MCF 10A (cell line): Measurements from ENCODE around the gene SH3D19. TPM values are rescaled to one million over a fixed set of nuclear protein-coding genes. Genes with fewer than 3 reads are reported as not detected.

Source experiments
- BruUV-seq: library from RNA; stranded (reverse); fragments of 400-500 nt; replicated peaks from 2 replicates; lab custom pipeline; 2021; lab: Mats Ljungman, UMichigan
- CTCF ChIA-PET: fragments of 300-600 bp; sonication (Branson Sonifier 250); formaldehyde crosslinking; extraction: SDS; loops from one replicate; lab custom pipeline; 2021; ENCODE audit warnings: antibody characterized with exemption, inconsistent platforms; lab: Yijun Ruan, JAX
- POLR2A ChIA-PET: fragments of 300-600, 350-650 bp; sonication (Branson Sonifier 250); formaldehyde crosslinking; extraction: SDS; loops from one replicate; lab custom pipeline; 2020; ENCODE audit warnings: antibody characterized with exemption, inconsistent platforms; lab: Yijun Ruan, JAX
- DNase-seq: peaks from one replicate; pipeline ENCODE4 v3.0.0-alpha.2; 2018; ENCODE audit not compliant: unreplicated experiment
- H3K27ac Mint-ChIP-seq: one replicate; pipeline ENCODE4 v1.8.0; 2022; ENCODE audit warnings: mild to moderate bottlenecking, low read depth, mixed read lengths; ENCODE audit not compliant: unreplicated experiment
- H3K27me3 Mint-ChIP-seq: one replicate; pipeline ENCODE4 v1.8.0; 2022; ENCODE audit warnings: mixed read lengths; ENCODE audit not compliant: insufficient read depth, unreplicated experiment
- H3K36me3 Mint-ChIP-seq: one replicate; pipeline ENCODE4 v1.8.0; 2022; ENCODE audit warnings: mild to moderate bottlenecking, moderate library complexity, mixed read lengths; ENCODE audit not compliant: insufficient read depth, unreplicated experiment
- H3K4me1 Mint-ChIP-seq: one replicate; pipeline ENCODE4 v1.8.0; 2022; ENCODE audit warnings: mixed read lengths; ENCODE audit not compliant: insufficient read depth, unreplicated experiment
- H3K4me3 Mint-ChIP-seq: one replicate; pipeline ENCODE4 v1.8.0; 2022; ENCODE audit warnings: mild to moderate bottlenecking, moderate library complexity, mixed read lengths; ENCODE audit not compliant: unreplicated experiment
- H3K9me3 Mint-ChIP-seq: one replicate; pipeline ENCODE4 v1.8.0; 2022; ENCODE audit warnings: mixed read lengths; ENCODE audit not compliant: unreplicated experiment
- intact Hi-C: fragments of 100-400 bp; cut with micrococcal nuclease; formaldehyde crosslinking; loops from 2 replicates; pipeline ENCODE4 v1.14.1; 2022
- total RNA-seq: library from RNA; stranded (reverse); gene quantifications from 2 replicates; pipeline ENCODE4 v1.2.3, GENCODE V29; 2022
- TF ChIP-seq, protein P1 (sequence below): fragments of 200-600 bp; IDR thresholded peaks from one replicate; pipeline ENCODE4 v1.8.0; 2022; ENCODE audit warnings: antibody characterized with exemption, mild to moderate bottlenecking; ENCODE audit not compliant: unreplicated experiment

SH3D19 gene
- total RNA-seq, 1 experiment from 2014 or later, result 51.3 TPM

DNA sequence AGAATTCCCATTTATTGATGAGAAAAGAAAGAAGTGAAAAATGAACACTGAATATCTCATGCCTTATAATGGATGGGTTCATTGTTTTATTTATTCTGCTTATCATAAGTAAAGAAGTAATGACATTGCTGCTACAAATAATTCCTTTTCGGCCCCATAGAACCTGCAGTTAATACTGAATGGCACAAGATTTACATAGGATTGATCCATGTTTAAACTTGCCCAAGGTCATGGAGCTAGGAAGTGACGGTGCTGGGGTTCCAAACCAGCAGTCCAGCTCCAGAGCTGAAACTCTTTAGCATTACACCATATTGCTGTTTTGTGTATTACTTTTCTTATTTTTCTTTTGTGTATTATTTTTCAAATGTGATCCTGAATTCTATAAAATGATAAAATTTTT is 78.7 kb downstream of the SH3D19 start:
- TF ChIP-seq, protein P1, sequence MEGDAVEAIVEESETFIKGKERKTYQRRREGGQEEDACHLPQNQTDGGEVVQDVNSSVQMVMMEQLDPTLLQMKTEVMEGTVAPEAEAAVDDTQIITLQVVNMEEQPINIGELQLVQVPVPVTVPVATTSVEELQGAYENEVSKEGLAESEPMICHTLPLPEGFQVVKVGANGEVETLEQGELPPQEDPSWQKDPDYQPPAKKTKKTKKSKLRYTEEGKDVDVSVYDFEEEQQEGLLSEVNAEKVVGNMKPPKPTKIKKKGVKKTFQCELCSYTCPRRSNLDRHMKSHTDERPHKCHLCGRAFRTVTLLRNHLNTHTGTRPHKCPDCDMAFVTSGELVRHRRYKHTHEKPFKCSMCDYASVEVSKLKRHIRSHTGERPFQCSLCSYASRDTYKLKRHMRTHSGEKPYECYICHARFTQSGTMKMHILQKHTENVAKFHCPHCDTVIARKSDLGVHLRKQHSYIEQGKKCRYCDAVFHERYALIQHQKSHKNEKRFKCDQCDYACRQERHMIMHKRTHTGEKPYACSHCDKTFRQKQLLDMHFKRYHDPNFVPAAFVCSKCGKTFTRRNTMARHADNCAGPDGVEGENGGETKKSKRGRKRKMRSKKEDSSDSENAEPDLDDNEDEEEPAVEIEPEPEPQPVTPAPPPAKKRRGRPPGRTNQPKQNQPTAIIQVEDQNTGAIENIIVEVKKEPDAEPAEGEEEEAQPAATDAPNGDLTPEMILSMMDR, result no peak
- Mint-ChIP-seq H3K36me3 (peaks cover 12% of the 10 kb centered on the region), H3K9me3 (no peaks in the 10 kb centered on the region), H3K27ac (no peak overlapping the region), H3K4me3 (no peak overlapping the region), H3K27me3 (no peaks in the 10 kb centered on the region), H3K4me1 (peaks cover 5% of the 10 kb centered on the region)
- BruUV-seq, result no TSS peak
- ChIA-PET CTCF (no interaction called here), POLR2A (interaction anchor here (0.8 kb wide), 1 partner anchor 79 kb away, joined by 3 read pairs; no protein-coding TSS in a partner anchor)
- no peak for DNase-seq
- intact Hi-C loops, result no loop called here

DNA sequence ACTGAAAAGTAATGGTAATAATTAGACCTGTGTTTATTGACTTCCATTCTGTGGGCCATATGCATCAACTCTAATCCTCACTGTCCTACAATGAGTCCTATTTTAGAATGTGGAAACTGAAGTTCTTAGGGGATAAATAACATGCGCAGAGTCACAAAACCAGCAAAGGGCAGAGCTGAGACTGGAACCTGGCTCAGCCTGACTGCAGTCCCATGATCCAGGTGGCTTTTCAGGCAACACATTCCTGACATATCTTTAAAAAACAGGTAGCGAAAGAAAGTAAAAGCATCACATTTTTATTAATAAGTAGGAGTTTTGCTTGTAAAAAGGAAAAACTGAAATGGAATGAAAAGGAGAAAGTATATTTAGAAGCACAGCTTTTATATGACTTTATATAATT is 83.1 kb downstream of the SH3D19 start:
- Mint-ChIP-seq H3K4me3 (no peak overlapping the region), H3K27ac (no peak overlapping the region), H3K4me1 (peaks cover 5% of the 10 kb centered on the region), H3K9me3 (no peaks in the 10 kb centered on the region), H3K36me3 (peaks cover 12% of the 10 kb centered on the region), H3K27me3 (no peaks in the 10 kb centered on the region)
- DNase-seq, result no peak
- POLR2A ChIA-PET, result no interaction called here
- no TSS peak for BruUV-seq
- CTCF ChIA-PET, result no interaction called here
- intact Hi-C loops, result no loop called here
- TF ChIP-seq, protein P1, result no peak

DNA sequence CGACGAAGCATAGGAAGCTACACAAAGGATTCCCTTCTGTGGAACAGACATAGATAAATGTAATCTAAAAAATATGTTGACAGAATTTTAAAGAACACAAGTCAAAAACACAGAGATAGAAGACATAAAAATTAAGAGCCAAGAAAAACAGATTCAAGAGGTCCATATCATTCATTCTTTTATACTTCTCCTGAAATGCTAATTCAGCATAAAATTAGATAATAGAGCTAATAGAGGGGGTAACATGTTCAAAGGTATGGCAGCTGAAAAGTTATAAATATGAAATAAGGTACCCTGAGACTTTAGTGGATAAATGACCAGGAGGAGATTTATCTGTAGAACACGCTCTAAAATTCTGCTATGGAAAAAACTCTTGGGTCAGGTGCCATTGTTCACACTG is 85.8 kb downstream of the SH3D19 start:
- TF ChIP-seq, protein P1, result no peak
- H3K27ac Mint-ChIP-seq, result no peak overlapping the region
- intact Hi-C loops, result no loop called here
- peaks cover 8% of the 10 kb centered on the region for H3K36me3 Mint-ChIP-seq
- DNase-seq, result no peak
- no peaks in the 10 kb centered on the region for H3K27me3 Mint-ChIP-seq
- no TSS peak for BruUV-seq
- no peaks in the 10 kb centered on the region for H3K9me3 Mint-ChIP-seq
- CTCF ChIA-PET, result interaction anchor here (0.6 to 1.2 kb wide), 5 partner anchors 11 to 1147 kb away, joined by 3 to 4 read pairs (median 3); no protein-coding TSS in a partner anchor
- no peak overlapping the region for H3K4me3 Mint-ChIP-seq
- POLR2A ChIA-PET, result interaction anchor here (0.7 to 1.8 kb wide), 4 partner anchors 12 to 168 kb away, joined by 3 read pairs; no protein-coding TSS in a partner anchor
- peaks cover 5% of the 10 kb centered on the region for H3K4me1 Mint-ChIP-seq

DNA sequence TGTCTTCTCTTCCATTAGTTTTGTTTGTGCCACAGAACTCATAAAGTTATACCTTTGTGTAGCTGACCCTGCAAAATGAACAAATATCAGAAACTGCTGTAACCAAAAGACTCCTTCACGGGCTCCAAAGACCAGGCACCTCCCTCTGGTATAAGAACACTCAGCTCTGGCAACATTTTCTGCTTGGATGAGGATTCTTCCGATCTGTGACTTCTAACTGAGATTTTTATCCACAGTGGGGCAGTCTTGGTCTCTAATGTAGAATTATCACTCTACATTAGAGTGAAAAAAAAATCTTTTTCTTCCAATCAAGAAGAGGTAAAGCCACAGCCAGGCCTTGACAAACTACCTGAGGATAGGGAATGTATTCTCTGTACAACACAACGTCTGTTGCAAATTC is 86.9 kb downstream of the SH3D19 start:
- no peak for DNase-seq
- Mint-ChIP-seq H3K4me3 (no peak overlapping the region), H3K9me3 (no peaks in the 10 kb centered on the region), H3K27me3 (no peaks in the 10 kb centered on the region), H3K27ac (no peak overlapping the region), H3K36me3 (peaks cover 2% of the 10 kb centered on the region), H3K4me1 (no peaks in the 10 kb centered on the region)
- intact Hi-C loops, result no loop called here
- TF ChIP-seq, protein P1, result no peak
- CTCF ChIA-PET, result interaction anchor here (0.7 kb wide), 1 partner anchor 102 kb away, joined by 3 read pairs; no protein-coding TSS in a partner anchor
- no TSS peak for BruUV-seq
- POLR2A ChIA-PET, result interaction anchor here (0.6 to 1.8 kb wide), 2 partner anchors 169 to 1129 kb away, joined by 3 read pairs; no protein-coding TSS in a partner anchor
